ENCODE measurements around the gene FOXF1. TPM values are rescaled to one million over a fixed set of nuclear protein-coding genes. Genes with fewer than 3 reads are reported as not detected.

Gene FOXF1
- total and polyA plus RNA-seq, 2 of the 13 experiments (the other 11 are each of a cell fraction or from before 2014, with no cell fraction given) = not detected

- FAIRE-seq (no peak), DNase-seq (ENCODE audit: low spot score) (no peak), ATAC-seq (no peak)
- Histone ChIP-seq H3K4me2 (ENCODE audit: low read depth, low read length) (no peak overlapping the region), H3K4me3 (replicated peaks in 1 of 3; ENCODE audit: insufficient read depth in 1 of 3, low read depth in 2 of 3, low read length in 3 of 3) (no peak overlapping the region), H3K27me3 (ENCODE audit: control insufficient read depth in 1 of 2, insufficient read depth in 2 of 2, low read length in 2 of 2) (peaks cover 6 to 45% of the 10 kb centered on the region in 2 experiments; a peak in 4 of 5 replicates), H4K20me1 (ENCODE audit: insufficient read depth, low read length) (no peaks in the 10 kb centered on the region), H3K9ac (ENCODE audit: insufficient read depth, low read depth, low read length) (no peak overlapping the region), H3K4me1 (ENCODE audit: insufficient read depth, low read length) (no peaks in the 10 kb centered on the region), H3K36me3 (replicated peaks in 1 of 2; ENCODE audit: control insufficient read depth in 1 of 2, insufficient read depth in 2 of 2, low read length in 2 of 2) (no peaks in the 10 kb centered on the region), H3K79me2 (ENCODE audit: insufficient read depth, low read length) (no peaks in the 10 kb centered on the region), H3K27ac (ENCODE audit: extremely low read length, insufficient read depth, low read length) (no peak overlapping the region), H3K9me3 (ENCODE audit: low read length) (no peaks in the 10 kb centered on the region), H2AFZ (ENCODE audit: low read length) (no peak overlapping the region)
- TF ChIP-seq, protein P1, sequence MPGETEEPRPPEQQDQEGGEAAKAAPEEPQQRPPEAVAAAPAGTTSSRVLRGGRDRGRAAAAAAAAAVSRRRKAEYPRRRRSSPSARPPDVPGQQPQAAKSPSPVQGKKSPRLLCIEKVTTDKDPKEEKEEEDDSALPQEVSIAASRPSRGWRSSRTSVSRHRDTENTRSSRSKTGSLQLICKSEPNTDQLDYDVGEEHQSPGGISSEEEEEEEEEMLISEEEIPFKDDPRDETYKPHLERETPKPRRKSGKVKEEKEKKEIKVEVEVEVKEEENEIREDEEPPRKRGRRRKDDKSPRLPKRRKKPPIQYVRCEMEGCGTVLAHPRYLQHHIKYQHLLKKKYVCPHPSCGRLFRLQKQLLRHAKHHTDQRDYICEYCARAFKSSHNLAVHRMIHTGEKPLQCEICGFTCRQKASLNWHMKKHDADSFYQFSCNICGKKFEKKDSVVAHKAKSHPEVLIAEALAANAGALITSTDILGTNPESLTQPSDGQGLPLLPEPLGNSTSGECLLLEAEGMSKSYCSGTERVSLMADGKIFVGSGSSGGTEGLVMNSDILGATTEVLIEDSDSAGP (CRISPR knock-in tag; IDR thresholded peaks at IDR 0.05; ENCODE audit: borderline replicate concordance) = no peak
- no peak for TF ChIP-seq TBX3 (IDR thresholded peaks at IDR 0.05; ENCODE audit: borderline replicate concordance)
- no peak for TF ChIP-seq ZNF598 (CRISPR knock-in tag; IDR thresholded peaks at IDR 0.05; ENCODE audit: borderline replicate concordance)
- ChIA-PET CTCF (ENCODE audit: low intra/inter-chr PET ratio, low total read pairs) (no interaction called here), POLR2A (no interaction called here)
- in situ Hi-C loops (cut with HindIII; ENCODE audit: extremely low pct_ligation_motif_present, low pct_unique_long_range_greater_than_20kb) = no loop called here
- WGBS (ENCODE audit: low lambda C conversion rate) = 8% methylated on average over 5 of the region's 5 CpGs
- intact Hi-C loops (cut with micrococcal nuclease; ENCODE audit: unreplicated experiment) = no loop called here
- BruUV-seq (replicated peaks) = no TSS peak
Observed at GRCh38 chr16:86477642-86478041, 32.7 kb upstream of the FOXF1 start.

GRCh38 chr16:86478779-86479178, 31.5 kb upstream of the FOXF1 start:
- ChIA-PET POLR2A (no interaction called here), CTCF (ENCODE audit: low intra/inter-chr PET ratio, low total read pairs) (no interaction called here)
- FAIRE-seq (no peak), ATAC-seq (no peak), DNase-seq (ENCODE audit: low spot score) (no peak)
- Histone ChIP-seq H3K27ac (ENCODE audit: extremely low read length, insufficient read depth, low read length) (no peak overlapping the region), H3K9ac (ENCODE audit: insufficient read depth, low read depth, low read length) (no peak overlapping the region), H3K4me2 (ENCODE audit: low read depth, low read length) (no peak overlapping the region), H3K79me2 (ENCODE audit: insufficient read depth, low read length) (no peaks in the 10 kb centered on the region), H3K4me1 (ENCODE audit: insufficient read depth, low read length) (no peaks in the 10 kb centered on the region), H3K9me3 (ENCODE audit: low read length) (no peaks in the 10 kb centered on the region; the same call in 1 of the 2 replicates), H3K36me3 (replicated peaks in 1 of 2; ENCODE audit: control insufficient read depth in 1 of 2, insufficient read depth in 2 of 2, low read length in 2 of 2) (no peaks in the 10 kb centered on the region), H3K27me3 (ENCODE audit: control insufficient read depth in 1 of 2, insufficient read depth in 2 of 2, low read length in 2 of 2) (peaks cover 6 to 46% of the 10 kb centered on the region in 2 experiments; a peak in 4 of 5 replicates), H3K4me3 (replicated peaks in 1 of 3; ENCODE audit: insufficient read depth in 1 of 3, low read depth in 2 of 3, low read length in 3 of 3) (no peak overlapping the region), H2AFZ (ENCODE audit: low read length) (no peak overlapping the region), H4K20me1 (ENCODE audit: insufficient read depth, low read length) (no peaks in the 10 kb centered on the region)
- in situ Hi-C loops (cut with HindIII; ENCODE audit: extremely low pct_ligation_motif_present, low pct_unique_long_range_greater_than_20kb) (no loop called here), intact Hi-C loops (cut with micrococcal nuclease; ENCODE audit: unreplicated experiment) (no loop called here)
- BruUV-seq (replicated peaks) = no TSS peak
- TF ChIP-seq RBFOX2 (IDR thresholded peaks at IDR 0.05; ENCODE audit: low read depth, low read length) (no peak), HIVEP1 (CRISPR knock-in tag; IDR thresholded peaks at IDR 0.05) (no peak), NR2F1 (CRISPR knock-in tag; IDR thresholded peaks at IDR 0.05) (no peak), CHCHD3 (CRISPR knock-in tag; IDR thresholded peaks at IDR 0.05) (no peak), ZNF562 (CRISPR knock-in tag; IDR thresholded peaks at IDR 0.05; ENCODE audit: borderline replicate concordance) (no peak), ZSCAN12 (CRISPR knock-in tag; IDR thresholded peaks at IDR 0.05) (no peak), SIN3B (IDR thresholded peaks at IDR 0.05; ENCODE audit: low read length) (no peak), ZNF746 (CRISPR knock-in tag; IDR thresholded peaks at IDR 0.05) (no peak), RFXANK (CRISPR knock-in tag; IDR thresholded peaks at IDR 0.05) (no peak)

Data from HepG2 (cell line).